Esophagus muscularis mucosa (tissue), 4 donors: ENCODE data around the gene ARID1B. TPM values are rescaled to one million over a fixed set of nuclear protein-coding genes. Genes with fewer than 3 reads are reported as not detected.
A peak's percentile ranks its signal among the peaks of the same experiment; 100 is the strongest.

Experiments
- DNase-seq: peaks from one replicate; pipeline ENCODE4 v3.0.0-alpha.2; 2017; ENCODE audit errors: extremely low spot score
- H3K27ac ChIP-seq, 4 donors: fragments of 200-600 bp; sonication (generic); replicated peaks in 1 of 4; 1 replicate in 3 of 4; 2 replicates in 1 of 4; pipeline ENCODE4 v1.5.1; 2016 to 2019; ENCODE audit warnings: mild to moderate bottlenecking in 1 of 4
- H3K27me3 ChIP-seq, 4 donors: fragments of 200-600 bp; sonication (generic); one replicate each; pipeline versions ENCODE4 v1.5.1 to v1.6.0; 2016 to 2019
- H3K36me3 ChIP-seq, 4 donors: fragments of 200-600 bp; sonication (generic); one replicate each; pipeline ENCODE4 v1.5.1; 2016 to 2019
- H3K4me1 ChIP-seq, 4 donors: fragments of 200-600 bp; sonication (generic); one replicate each; pipeline ENCODE4 v1.5.1; 2016 to 2019
- H3K4me3 ChIP-seq, 4 donors: fragments of 200-600 bp; sonication (generic); 1 replicate in 2 of 4; 2 replicates in 2 of 4; pipeline ENCODE4 v1.5.1; 2016 to 2019; ENCODE audit warnings: mild to moderate bottlenecking in 4 of 4, moderate library complexity in 1 of 4
- H3K9me3 ChIP-seq, 4 donors: fragments of 200-600 bp; sonication (generic); 1 replicate in 3 of 4; 2 replicates in 1 of 4; pipeline ENCODE4 v1.5.1; 2016 to 2019
- EP300 ChIP-seq: sonication (generic); formaldehyde crosslinking; IDR thresholded peaks from one replicate; pipeline ENCODE4 v1.6.1; 2017; ENCODE audit warnings: antibody characterized with exemption
- POLR2A ChIP-seq: fragments of 450-650 bp; IDR thresholded peaks from one replicate; pipeline ENCODE4 v1.6.1; 2017; ENCODE audit warnings: antibody characterized with exemption, moderate library complexity, mild to moderate bottlenecking, low read depth
- POLR2AphosphoS5 ChIP-seq, 2 donors: sonication (generic); formaldehyde crosslinking; IDR thresholded peaks; one replicate each; pipeline ENCODE4 v1.6.1; 2017; ENCODE audit warnings: antibody characterized with exemption in 2 of 2
- WGBS: methylation state at CpG from one replicate; pipeline ENCODE4 v1.1.5; 2018; 5-methylcytosine and 5-hydroxymethylcytosine counted together
- intact Hi-C: fragments of 100-400 bp; cut with DNase I; formaldehyde crosslinking; loops from one replicate; pipeline ENCODE4 v1.15.1; 2023
- total RNA-seq, 4 donors: library from RNA; depleted of rRNA; stranded (reverse); fragments of >200 nt; gene quantifications; one replicate each; pipeline versions ENCODE4 v1.1.0 to v1.2.1, GENCODE V29; 2016
- TF ChIP-seq, protein P1 (sequence below), 3 experiments: fragments of 200-600 bp in 2 of 3; fragments of 450-650 bp in 1 of 3; sonication (generic) in 2 of 3; IDR thresholded peaks; one replicate each; pipeline ENCODE4 v1.5.1; 2017 to 2019; ENCODE audit warnings: antibody characterized with exemption in 3 of 3, mild to moderate bottlenecking in 2 of 3, moderate library complexity in 1 of 3

Gene ARID1B
- total RNA-seq, 4 donors from 2014 or later, result 55.0 to 87.2 (median 72.7) TPM

DNA sequence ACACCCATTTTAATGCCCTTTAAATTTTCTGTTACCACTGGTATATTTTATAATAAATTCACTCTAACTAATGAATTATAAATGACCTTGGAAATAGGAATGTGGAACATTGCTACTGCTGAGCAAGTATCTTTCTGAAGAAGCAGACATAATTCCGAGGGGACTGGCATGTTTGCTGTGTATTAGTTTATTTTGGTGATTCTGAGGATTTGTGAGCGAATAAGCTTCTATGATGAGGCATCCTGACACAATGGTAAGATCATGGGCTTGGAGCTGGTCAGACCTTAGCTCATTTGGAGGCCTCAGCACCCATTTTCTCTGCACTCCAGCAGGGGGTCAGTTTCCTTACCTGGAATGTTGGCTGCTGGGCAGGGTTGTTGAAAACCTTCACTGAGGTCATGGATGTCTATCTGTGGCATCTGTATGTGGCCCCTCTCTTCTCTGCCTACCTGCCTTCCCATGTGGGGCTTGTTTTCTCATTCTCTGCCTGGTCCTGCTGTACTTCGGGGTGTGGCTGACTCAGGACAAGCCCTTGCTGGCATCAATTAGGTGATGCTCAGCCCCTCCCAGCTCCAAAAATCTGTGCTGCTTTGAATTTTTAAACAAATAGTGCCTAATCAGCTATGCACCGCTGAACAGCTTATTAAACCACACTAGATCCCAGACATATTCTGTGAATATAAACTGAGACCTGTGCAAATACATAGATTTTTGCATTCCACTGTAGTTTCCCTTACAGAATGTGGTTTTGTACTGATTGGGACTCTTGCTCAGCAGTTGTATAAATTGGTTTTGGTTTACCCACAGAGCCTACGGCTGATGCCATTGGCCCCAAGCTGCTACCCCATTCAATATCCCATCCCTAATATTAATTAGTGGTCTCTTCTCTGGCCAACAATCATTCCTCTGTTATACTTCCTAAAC, 10.7 kb downstream of the ARID1B start:
- intact Hi-C loops, result loop anchor here (10.0 kb wide), 1 partner anchor 167 kb away; no protein-coding TSS in a partner anchor
- TF ChIP-seq POLR2A, result no peak
- no peak for TF ChIP-seq POLR2AphosphoS5 (IDR thresholded peaks at IDR 0.05)
- TF ChIP-seq, protein P1, sequence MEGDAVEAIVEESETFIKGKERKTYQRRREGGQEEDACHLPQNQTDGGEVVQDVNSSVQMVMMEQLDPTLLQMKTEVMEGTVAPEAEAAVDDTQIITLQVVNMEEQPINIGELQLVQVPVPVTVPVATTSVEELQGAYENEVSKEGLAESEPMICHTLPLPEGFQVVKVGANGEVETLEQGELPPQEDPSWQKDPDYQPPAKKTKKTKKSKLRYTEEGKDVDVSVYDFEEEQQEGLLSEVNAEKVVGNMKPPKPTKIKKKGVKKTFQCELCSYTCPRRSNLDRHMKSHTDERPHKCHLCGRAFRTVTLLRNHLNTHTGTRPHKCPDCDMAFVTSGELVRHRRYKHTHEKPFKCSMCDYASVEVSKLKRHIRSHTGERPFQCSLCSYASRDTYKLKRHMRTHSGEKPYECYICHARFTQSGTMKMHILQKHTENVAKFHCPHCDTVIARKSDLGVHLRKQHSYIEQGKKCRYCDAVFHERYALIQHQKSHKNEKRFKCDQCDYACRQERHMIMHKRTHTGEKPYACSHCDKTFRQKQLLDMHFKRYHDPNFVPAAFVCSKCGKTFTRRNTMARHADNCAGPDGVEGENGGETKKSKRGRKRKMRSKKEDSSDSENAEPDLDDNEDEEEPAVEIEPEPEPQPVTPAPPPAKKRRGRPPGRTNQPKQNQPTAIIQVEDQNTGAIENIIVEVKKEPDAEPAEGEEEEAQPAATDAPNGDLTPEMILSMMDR (IDR thresholded peaks at IDR 0.05), result no peak
- no peak for TF ChIP-seq EP300
- no peak overlapping the region for H3K27ac ChIP-seq

DNA sequence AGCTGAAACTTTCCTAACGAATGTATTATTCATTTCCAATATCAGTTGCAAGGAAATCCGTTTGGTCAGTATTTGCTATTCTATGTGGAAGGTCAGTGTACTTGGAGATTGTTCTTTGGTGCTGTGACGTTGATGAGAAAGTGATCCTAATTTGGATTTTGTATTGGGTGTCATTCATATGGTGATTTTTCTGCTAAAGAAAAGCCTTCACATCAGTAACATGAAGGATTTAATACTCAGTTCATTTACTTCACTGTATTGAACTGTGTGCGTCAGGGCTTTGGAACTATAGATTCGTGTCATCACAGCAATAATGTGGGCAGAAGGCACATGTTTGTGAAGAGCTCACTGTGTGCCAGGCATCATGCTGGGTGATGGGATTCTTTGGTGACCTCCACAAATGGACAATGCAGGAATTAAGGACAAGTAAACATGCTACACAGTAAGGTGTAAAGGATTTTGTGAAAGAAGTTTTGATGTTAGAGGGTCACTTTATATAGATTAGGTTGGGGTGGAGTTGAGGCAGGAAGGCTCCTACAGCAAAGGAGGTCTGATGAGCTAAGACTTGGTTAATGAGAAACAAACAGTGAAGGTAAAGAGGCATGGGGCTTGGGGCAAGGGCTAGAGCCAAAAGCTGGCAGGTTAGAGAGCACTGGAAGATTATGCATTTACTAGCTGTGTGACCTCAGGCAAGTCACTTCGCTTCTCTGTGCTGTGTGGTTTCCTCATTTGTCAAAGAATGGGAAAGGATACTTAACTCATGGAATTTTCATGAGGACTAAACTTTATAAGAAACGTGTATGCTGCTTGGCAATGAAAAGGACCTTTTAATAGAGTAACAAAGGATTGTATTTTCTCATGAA, 12.1 kb downstream of the ARID1B start:
- no peak for DNase-seq
- WGBS, result 74% methylated on average over 7 of the region's 7 CpGs
- H3K27me3 ChIP-seq, result no peaks in the 10 kb centered on the region
- no peak overlapping the region for H3K27ac ChIP-seq
- no peak overlapping the region for H3K4me3 ChIP-seq
- no peaks in the 10 kb centered on the region for H3K9me3 ChIP-seq
- intact Hi-C loops, result loop anchor here (10.0 kb wide), 1 partner anchor 165 kb away; no protein-coding TSS in a partner anchor
- peaks cover 87 to 99% (median 95%) of the 10 kb centered on the region in 4 donors for H3K4me1 ChIP-seq
- H3K36me3 ChIP-seq, result no peaks in the 10 kb centered on the region
- no peak for TF ChIP-seq EP300
- TF ChIP-seq, protein P1 (IDR thresholded peaks at IDR 0.05), result no peak
- no peak for TF ChIP-seq POLR2A
- TF ChIP-seq POLR2AphosphoS5 (IDR thresholded peaks at IDR 0.05), result no peak

More for the DNA sequence above, 10.7 kb downstream of the ARID1B start:
- no peaks in the 10 kb centered on the region for H3K36me3 ChIP-seq
- H3K9me3 ChIP-seq, result no peaks in the 10 kb centered on the region
- WGBS, result 85% methylated on average over 5 of the region's 5 CpGs
- no peak for DNase-seq
- no peaks in the 10 kb centered on the region for H3K27me3 ChIP-seq
- H3K4me3 ChIP-seq, result no peak overlapping the region
- peaks cover 85 to 99% (median 96%) of the 10 kb centered on the region in 4 donors for H3K4me1 ChIP-seq

DNA sequence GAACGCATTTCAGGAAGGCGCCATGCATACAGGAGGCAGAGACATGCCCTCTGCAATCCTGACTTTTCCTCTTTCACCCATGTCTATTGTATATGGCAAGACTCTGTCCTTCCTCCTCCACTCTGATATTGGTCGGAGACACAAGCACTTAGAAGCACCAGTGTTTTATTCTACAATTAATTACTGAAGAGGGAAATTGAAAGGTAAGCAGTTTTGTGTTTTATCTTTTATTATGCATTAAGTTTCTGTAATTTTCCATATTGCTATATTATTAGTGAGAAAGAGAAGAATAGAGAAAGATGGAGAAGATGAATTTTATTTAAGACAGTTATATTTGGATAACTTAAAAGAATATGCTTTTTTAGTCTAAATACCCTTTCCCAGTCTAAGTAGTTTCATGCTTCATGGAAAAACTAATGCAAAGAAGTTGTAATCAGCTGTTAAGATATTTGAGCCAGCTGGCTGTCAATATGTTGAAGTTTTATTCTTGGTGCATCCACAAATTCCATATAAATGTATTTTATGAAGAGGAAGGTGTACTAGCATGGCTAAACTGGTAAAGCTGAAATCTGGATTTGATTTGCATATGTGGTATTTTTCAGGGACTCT, 13.6 kb downstream of the ARID1B start:
- TF ChIP-seq POLR2A (no peak), EP300 (no peak), POLR2AphosphoS5 (IDR thresholded peaks at IDR 0.05) (no peak)
- TF ChIP-seq, protein P1 (IDR thresholded peaks at IDR 0.05), result no peak
- WGBS, result 92% methylated on average over 3 of the region's 3 CpGs
- H3K4me1 ChIP-seq, result peaks cover 90 to 99% (median 98%) of the 10 kb centered on the region in 4 donors
- no peaks in the 10 kb centered on the region for H3K27me3 ChIP-seq
- H3K27ac ChIP-seq, result no peak overlapping the region
- H3K9me3 ChIP-seq, result no peaks in the 10 kb centered on the region
- no peaks in the 10 kb centered on the region for H3K36me3 ChIP-seq
- DNase-seq, result no peak
- H3K4me3 ChIP-seq, result no peak overlapping the region
- intact Hi-C loops, result no loop called here

DNA sequence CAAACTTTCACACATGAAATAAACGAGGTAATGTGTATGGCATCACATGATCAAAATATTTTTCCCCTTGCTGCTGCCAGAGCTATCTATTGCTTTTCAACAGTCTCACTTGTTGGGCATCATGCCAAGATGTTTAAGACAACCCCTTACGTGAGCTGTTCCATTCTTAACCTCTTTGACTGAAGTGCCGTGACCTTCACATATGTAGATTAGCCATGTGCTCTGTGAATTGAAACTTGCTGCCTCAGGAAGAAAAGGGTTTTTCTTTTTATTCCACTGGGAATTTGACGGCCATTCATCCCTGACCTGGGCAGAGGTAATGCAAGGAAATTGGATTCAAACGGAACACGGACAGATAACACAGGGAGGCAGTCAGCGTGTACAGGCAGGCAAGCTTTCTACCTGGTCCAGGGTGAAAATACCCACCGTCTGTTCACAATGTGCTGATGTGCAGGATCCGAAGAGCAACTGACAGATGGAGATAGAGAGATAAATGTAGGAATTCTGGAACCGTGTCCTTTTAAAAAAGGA, 14.2 kb downstream of the ARID1B start:
- WGBS, result 47% methylated on average over 10 of the region's 10 CpGs
- H3K4me3 ChIP-seq, result peak overlapping the region in 1 of 4 donors; percentile 16
- H3K9me3 ChIP-seq, result no peaks in the 10 kb centered on the region
- H3K27me3 ChIP-seq, result no peaks in the 10 kb centered on the region
- TF ChIP-seq EP300 (no peak), POLR2AphosphoS5 (IDR thresholded peaks at IDR 0.05) (no peak), POLR2A (no peak)
- TF ChIP-seq, protein P1 (IDR thresholded peaks at IDR 0.05), result no peak
- H3K27ac ChIP-seq, result no peak overlapping the region
- no peaks in the 10 kb centered on the region for H3K36me3 ChIP-seq
- DNase-seq, result no peak
- peaks cover 90 to 100% (median 98%) of the 10 kb centered on the region in 4 donors for H3K4me1 ChIP-seq
- intact Hi-C loops, result no loop called here
